IPS-18a (cell line): ENCODE measurements around the gene FBXO36.

Source experiments
- H3K27ac ChIP-seq: one replicate; pipeline ENCODE4 v1.5.1; 2013; ENCODE audit warnings: low read length
- H3K27me3 ChIP-seq: one replicate; pipeline ENCODE4 v1.6.1; 2013; ENCODE audit warnings: mild to moderate bottlenecking, low read length; ENCODE audit not compliant: control insufficient read depth, insufficient read depth
- H3K36me3 ChIP-seq: one replicate; pipeline ENCODE4 v1.6.1; 2013; ENCODE audit warnings: low read depth, low read length; ENCODE audit not compliant: control insufficient read depth
- H3K4me1 ChIP-seq: one replicate; pipeline ENCODE4 v1.6.1; 2013; ENCODE audit warnings: low read depth, low read length; ENCODE audit not compliant: control insufficient read depth
- H3K4me3 ChIP-seq: one replicate; pipeline ENCODE4 v1.5.1; 2013; ENCODE audit warnings: low read length
- H3K9ac ChIP-seq: one replicate; pipeline ENCODE4 v1.6.1; 2013; ENCODE audit warnings: mild to moderate bottlenecking, low read length, moderate library complexity
- H3K9me3 ChIP-seq: one replicate; pipeline ENCODE4 v1.6.1; 2013; ENCODE audit warnings: low read depth, low read length; ENCODE audit not compliant: control insufficient read depth

FBXO36 gene, protein sequence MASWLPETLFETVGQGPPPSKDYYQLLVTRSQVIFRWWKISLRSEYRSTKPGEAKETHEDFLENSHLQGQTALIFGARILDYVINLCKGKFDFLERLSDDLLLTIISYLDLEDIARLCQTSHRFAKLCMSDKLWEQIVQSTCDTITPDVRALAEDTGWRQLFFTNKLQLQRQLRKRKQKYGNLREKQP

GRCh38 chr2:229922449-229923386 lies at the start of gene FBXO36:
Gene FBXO36 (plus strand): TSS chr2:229922503. CDS start chr2:229922514, 11 bp downstream.
- peaks cover 2% of the 10 kb centered on the region for H3K36me3 ChIP-seq
- H3K9ac ChIP-seq, result peak within 1 kb of the TSS; percentile 54
- H3K4me1 ChIP-seq, result no peaks in the 10 kb centered on the region
- H3K9me3 ChIP-seq, result no peaks in the 10 kb centered on the region
- peak within 1 kb of the TSS; percentile 76 for H3K4me3 ChIP-seq
- H3K27me3 ChIP-seq, result no peaks in the 10 kb centered on the region
- H3K27ac ChIP-seq, result peak within 1 kb of the TSS; percentile 49

- Histone ChIP-seq H3K27me3 (no peaks in the 10 kb centered on the region), H3K9me3 (no peaks in the 10 kb centered on the region), H3K4me1 (peaks cover 6% of the 10 kb centered on the region), H3K27ac (no peak overlapping the region), H3K36me3 (peaks cover 6% of the 10 kb centered on the region), H3K9ac (no peak overlapping the region), H3K4me3 (no peak overlapping the region)
These were observed 49.2 kb upstream of the FBXO36 start for GRCh38 chr2:229873123-229873581.

GRCh38 chr2:229874647-229875046 lies 47.7 kb upstream of the FBXO36 start:
- Histone ChIP-seq H3K27ac (no peak overlapping the region), H3K9ac (no peak overlapping the region), H3K4me1 (no peaks in the 10 kb centered on the region)

DNA sequence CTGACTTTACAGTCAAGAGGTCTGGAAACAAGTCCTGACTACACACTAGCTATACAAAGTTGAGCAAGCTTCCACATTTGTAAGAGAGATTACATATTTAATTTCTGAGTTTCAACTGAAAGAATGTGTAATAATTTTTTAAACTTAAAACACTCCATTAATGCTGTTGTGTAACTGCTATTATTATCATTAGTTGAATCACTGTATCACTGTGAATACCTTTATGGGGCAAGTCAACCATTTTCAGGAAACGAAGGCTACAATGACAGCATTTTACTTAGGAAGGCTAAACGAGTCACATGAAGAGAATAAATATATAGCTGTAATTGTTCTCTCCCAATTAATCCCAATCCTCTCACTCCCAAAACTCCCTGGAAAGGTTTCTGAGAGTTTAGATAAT lies 46.8 kb upstream of the FBXO36 start:
- Histone ChIP-seq H3K4me3 (no peak overlapping the region), H3K27me3 (no peaks in the 10 kb centered on the region), H3K27ac (no peak overlapping the region), H3K9me3 (no peaks in the 10 kb centered on the region), H3K9ac (no peak overlapping the region), H3K4me1 (no peaks in the 10 kb centered on the region), H3K36me3 (peaks cover 22% of the 10 kb centered on the region)

More at GRCh38 chr2:229874647-229875046, 47.7 kb upstream of the FBXO36 start:
- Histone ChIP-seq H3K9me3 (no peaks in the 10 kb centered on the region), H3K27me3 (no peaks in the 10 kb centered on the region), H3K36me3 (peaks cover 15% of the 10 kb centered on the region), H3K4me3 (no peak overlapping the region)

GRCh38 chr2:229879191-229879950 lies 42.9 kb upstream of the FBXO36 start:
- no peak overlapping the region for H3K9ac ChIP-seq
- peaks cover 22% of the 10 kb centered on the region for H3K36me3 ChIP-seq
- peaks cover 5% of the 10 kb centered on the region for H3K4me1 ChIP-seq
- no peak overlapping the region for H3K4me3 ChIP-seq
- no peaks in the 10 kb centered on the region for H3K27me3 ChIP-seq
- no peaks in the 10 kb centered on the region for H3K9me3 ChIP-seq
- H3K27ac ChIP-seq, result no peak overlapping the region

DNA sequence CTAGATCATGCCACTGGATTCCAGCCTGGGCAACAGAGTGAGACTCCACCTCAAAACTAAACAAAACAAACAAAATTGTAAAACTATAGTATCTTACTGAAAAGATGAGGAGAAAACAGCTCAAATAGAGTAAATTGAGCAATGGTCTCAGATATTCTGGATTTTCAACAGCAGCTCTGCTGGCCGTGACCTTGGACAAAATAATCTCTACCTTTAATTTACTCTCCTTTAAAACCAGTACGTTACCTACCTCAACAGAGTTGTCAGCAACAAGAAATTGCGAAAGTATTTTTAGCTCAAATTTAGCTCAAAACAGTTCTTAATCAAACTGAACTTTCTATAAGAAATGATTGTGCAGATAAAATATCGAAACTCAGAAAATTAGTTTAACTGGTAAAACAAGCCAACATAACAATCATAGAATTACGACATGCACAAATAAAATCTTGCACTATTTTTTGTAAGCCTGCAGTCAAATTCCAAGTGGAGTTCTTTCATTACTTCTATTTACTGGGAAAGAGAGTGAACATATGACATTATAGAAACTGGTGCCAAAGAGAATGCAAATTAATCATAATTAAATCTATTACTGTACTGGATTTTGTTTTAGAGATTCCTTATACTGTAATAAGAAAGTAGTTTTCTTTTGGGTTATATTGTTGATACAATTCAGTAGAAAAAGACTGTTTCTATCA lies 41.3 kb upstream of the FBXO36 start:
- H3K9me3 ChIP-seq, result no peaks in the 10 kb centered on the region
- H3K4me3 ChIP-seq, result no peak overlapping the region
- peaks cover 5% of the 10 kb centered on the region for H3K4me1 ChIP-seq
- H3K9ac ChIP-seq, result no peak overlapping the region
- no peak overlapping the region for H3K27ac ChIP-seq
- peaks cover 22% of the 10 kb centered on the region for H3K36me3 ChIP-seq
- no peaks in the 10 kb centered on the region for H3K27me3 ChIP-seq

- Histone ChIP-seq H3K4me1 (peaks cover 5% of the 10 kb centered on the region), H3K27me3 (no peaks in the 10 kb centered on the region), H3K36me3 (peaks cover 21% of the 10 kb centered on the region), H3K27ac (no peak overlapping the region), H3K4me3 (no peak overlapping the region), H3K9me3 (no peaks in the 10 kb centered on the region), H3K9ac (no peak overlapping the region)
These were observed 39.7 kb upstream of the FBXO36 start for GRCh38 chr2:229882583-229882982.

DNA sequence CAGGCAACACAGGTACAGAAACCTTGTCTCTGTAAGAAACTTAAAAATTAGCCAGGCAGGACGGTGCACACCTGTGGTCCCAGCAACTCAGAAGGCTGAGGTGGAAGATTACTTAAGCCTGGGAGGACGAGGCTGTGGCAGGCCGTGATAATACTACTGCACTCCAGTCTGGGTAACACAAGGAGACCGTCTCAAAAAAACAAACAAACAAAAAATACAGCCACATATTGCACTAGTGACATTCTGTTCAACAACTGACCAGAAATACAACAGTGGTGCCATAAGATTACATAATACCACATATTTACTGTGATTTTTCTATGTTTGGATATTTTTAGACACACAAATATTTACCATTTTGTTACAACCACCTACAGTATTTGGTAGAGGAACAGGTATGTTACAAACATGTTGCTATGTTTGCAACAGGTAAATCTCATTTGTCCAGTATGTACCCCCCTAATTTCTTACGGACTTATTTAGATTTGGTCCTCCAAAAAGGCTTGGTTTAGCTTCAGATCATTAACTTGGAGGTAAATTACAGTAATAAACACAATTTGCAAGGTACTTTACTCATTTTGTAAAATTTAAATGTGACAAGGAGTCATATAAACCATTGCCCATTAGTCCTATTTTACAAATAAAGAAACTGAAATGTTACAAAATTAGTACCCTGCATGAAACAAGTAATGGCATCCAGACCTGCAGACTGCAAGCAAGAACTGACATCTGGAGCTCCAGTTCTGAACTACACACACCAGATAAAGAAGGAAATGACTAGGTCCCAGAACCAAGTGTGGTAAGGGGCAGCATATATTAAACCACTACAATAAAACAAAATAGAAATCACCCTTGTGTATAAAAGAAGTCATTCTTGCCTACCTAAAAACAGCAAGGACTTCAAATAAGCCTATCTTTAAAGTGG lies 37.3 kb upstream of the FBXO36 start:
- no peak overlapping the region for H3K9ac ChIP-seq
- no peaks in the 10 kb centered on the region for H3K27me3 ChIP-seq
- no peak overlapping the region for H3K4me3 ChIP-seq
- H3K4me1 ChIP-seq, result peaks cover 5% of the 10 kb centered on the region
- peaks cover 4% of the 10 kb centered on the region for H3K36me3 ChIP-seq
- no peak overlapping the region for H3K27ac ChIP-seq
- H3K9me3 ChIP-seq, result no peaks in the 10 kb centered on the region

DNA sequence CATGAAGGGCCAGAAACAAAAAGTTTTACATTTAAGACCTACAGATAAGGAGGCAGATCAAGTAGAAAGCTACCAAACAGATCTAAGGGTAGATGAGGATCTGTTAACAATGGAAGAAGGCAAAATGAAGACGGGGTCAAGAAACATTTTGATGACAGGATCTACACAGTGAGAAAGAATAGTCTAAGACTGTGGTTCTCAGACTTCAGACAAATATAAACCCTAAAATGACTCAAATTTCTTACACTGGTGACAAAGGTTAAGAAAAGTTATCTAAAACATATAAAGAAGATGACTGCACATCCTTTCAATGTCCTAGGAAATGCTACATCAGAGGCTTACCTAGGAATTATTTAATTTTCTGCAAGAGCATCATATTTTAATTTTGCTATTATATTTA lies 34.9 kb upstream of the FBXO36 start:
- Histone ChIP-seq H3K4me3 (no peak overlapping the region), H3K27ac (no peak overlapping the region), H3K9me3 (no peaks in the 10 kb centered on the region), H3K27me3 (no peaks in the 10 kb centered on the region), H3K4me1 (peaks cover 5% of the 10 kb centered on the region), H3K9ac (no peak overlapping the region), H3K36me3 (no peaks in the 10 kb centered on the region)

DNA sequence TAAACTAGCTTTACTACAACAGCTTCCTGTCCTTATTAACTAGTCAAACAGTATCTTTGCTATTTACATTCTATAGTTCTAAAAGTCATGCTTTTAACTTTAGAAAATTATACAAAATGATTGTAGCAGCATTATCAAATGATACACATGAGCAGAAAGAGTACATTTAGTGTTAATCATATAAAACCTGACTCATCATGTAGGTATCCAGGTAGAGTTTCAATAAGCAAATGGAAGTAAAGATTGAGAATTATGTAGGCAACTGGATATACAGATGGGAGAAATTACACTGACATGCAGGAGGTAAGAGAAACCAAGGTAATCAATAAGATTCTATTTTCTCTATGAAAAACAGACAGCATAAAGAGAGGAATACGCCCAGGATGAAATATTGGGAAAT lies 34.3 kb upstream of the FBXO36 start:
- H3K9me3 ChIP-seq, result no peaks in the 10 kb centered on the region
- no peak overlapping the region for H3K4me3 ChIP-seq
- H3K27me3 ChIP-seq, result no peaks in the 10 kb centered on the region
- no peak overlapping the region for H3K27ac ChIP-seq
- no peak overlapping the region for H3K9ac ChIP-seq
- no peaks in the 10 kb centered on the region for H3K36me3 ChIP-seq
- peaks cover under 1% of the 10 kb centered on the region for H3K4me1 ChIP-seq
